Neural progenitor cell (in vitro differentiated cells): Measurements from ENCODE around the gene TENT4A. TPM values are rescaled to one million over a fixed set of nuclear protein-coding genes. Genes with fewer than 3 reads are reported as not detected.

Source experiments
- DNase-seq: peaks from one replicate; pipeline ENCODE4 v3.0.0-alpha.2; 2016; ENCODE audit warnings: low spot score
- H2AFZ ChIP-seq: fragments of 200-600 bp; sonication (generic); replicated peaks from 2 replicates; pipeline ENCODE4 v1.6.1; 2016; ENCODE audit warnings: antibody characterized with exemption
- H3F3A ChIP-seq: fragments of 200-600 bp; sonication (generic); 2 replicates; pipeline ENCODE4 v1.6.1; 2016; ENCODE audit warnings: antibody characterized with exemption, low read depth
- H3K27ac ChIP-seq: fragments of 200-600 bp; sonication (generic); 2 replicates; pipeline ENCODE4 v1.5.1; 2016; ENCODE audit warnings: mild to moderate bottlenecking
- H3K27me3 ChIP-seq: fragments of 200-600 bp; sonication (generic); 2 replicates; pipeline ENCODE4 v1.6.1; 2016; ENCODE audit warnings: mild to moderate bottlenecking, moderate library complexity
- H3K36me3 ChIP-seq: fragments of 200-600 bp; sonication (generic); 2 replicates; pipeline ENCODE4 v1.5.1; 2016
- H3K4me1 ChIP-seq: fragments of 200-600 bp; sonication (generic); 2 replicates; pipeline ENCODE4 v1.6.1; 2016; ENCODE audit warnings: mixed run types
- H3K4me2 ChIP-seq: fragments of 200-600 bp; sonication (generic); 2 replicates; pipeline ENCODE4 v1.6.1; 2016
- H3K4me3 ChIP-seq: fragments of 200-600 bp; sonication (generic); 2 replicates; pipeline ENCODE4 v1.5.1; 2016
- H3K79me2 ChIP-seq: fragments of 200-600 bp; sonication (generic); 2 replicates; pipeline ENCODE4 v1.6.1; 2016; ENCODE audit warnings: low read depth
- H3K9ac ChIP-seq: fragments of 200-600 bp; sonication (generic); 2 replicates; pipeline ENCODE4 v1.6.1; 2016
- H3K9me3 ChIP-seq: fragments of 200-600 bp; sonication (generic); 2 replicates; pipeline ENCODE4 v1.5.1; 2016; ENCODE audit warnings: low read depth
- H4K20me1 ChIP-seq: fragments of 200-600 bp; sonication (generic); 2 replicates; pipeline ENCODE4 v1.6.1; 2016; ENCODE audit warnings: low read depth
- H3K27ac Mint-ChIP-seq: 3 replicates; pipeline ENCODE4 v1.8.0; 2021; ENCODE audit warnings: mixed read lengths
- H3K27me3 Mint-ChIP-seq: 2 replicates; pipeline ENCODE4 v1.8.0; 2022; ENCODE audit warnings: low read depth, mild to moderate bottlenecking, inconsistent platforms, moderate library complexity, mixed read lengths; ENCODE audit not compliant: insufficient read depth
- H3K36me3 Mint-ChIP-seq: 3 replicates; pipeline ENCODE4 v1.8.0; 2021; ENCODE audit warnings: mixed read lengths
- H3K4me1 Mint-ChIP-seq: 3 replicates; pipeline ENCODE4 v1.8.0; 2021; ENCODE audit warnings: mixed read lengths
- H3K4me3 Mint-ChIP-seq: 3 replicates; pipeline ENCODE4 v1.8.0; 2021; ENCODE audit warnings: mild to moderate bottlenecking, moderate library complexity, mixed read lengths
- H3K9me3 Mint-ChIP-seq: 3 replicates; pipeline ENCODE4 v1.8.0; 2020; ENCODE audit warnings: mixed read lengths
- EZH2 ChIP-seq: fragments of 200-600 bp; sonication (generic); IDR thresholded peaks from 2 replicates; pipeline ENCODE4 v1.6.1; 2017; ENCODE audit warnings: antibody characterized with exemption, mild to moderate bottlenecking, moderate library complexity
- EZH2phosphoT487 ChIP-seq: fragments of 200-600 bp; sonication (generic); IDR thresholded peaks from 2 replicates; pipeline ENCODE4 v1.6.1; 2017; ENCODE audit warnings: antibody characterized with exemption
- total RNA-seq: library from RNA; depleted of rRNA; stranded (reverse); fragments of >200 nt; gene quantifications from 2 replicates; pipeline ENCODE4 v1.2.3, GENCODE V29; 2015; ENCODE audit warnings: low replicate concordance
- TF ChIP-seq, protein P1 (sequence below): fragments of 200-600 bp; sonication (generic); IDR thresholded peaks from 2 replicates; pipeline ENCODE4 v1.5.1; 2017; ENCODE audit warnings: antibody characterized with exemption, mild to moderate bottlenecking

Gene TENT4A
- total RNA-seq, 1 donor from 2014 or later: 20.9 TPM

- no peak overlapping the region for H3K4me2 ChIP-seq
- peaks cover 34% of the 10 kb centered on the region for H3K36me3 Mint-ChIP-seq
- H3K79me2 ChIP-seq: peaks cover 26% of the 10 kb centered on the region
- no peak for TF ChIP-seq EZH2
- TF ChIP-seq, protein P1, sequence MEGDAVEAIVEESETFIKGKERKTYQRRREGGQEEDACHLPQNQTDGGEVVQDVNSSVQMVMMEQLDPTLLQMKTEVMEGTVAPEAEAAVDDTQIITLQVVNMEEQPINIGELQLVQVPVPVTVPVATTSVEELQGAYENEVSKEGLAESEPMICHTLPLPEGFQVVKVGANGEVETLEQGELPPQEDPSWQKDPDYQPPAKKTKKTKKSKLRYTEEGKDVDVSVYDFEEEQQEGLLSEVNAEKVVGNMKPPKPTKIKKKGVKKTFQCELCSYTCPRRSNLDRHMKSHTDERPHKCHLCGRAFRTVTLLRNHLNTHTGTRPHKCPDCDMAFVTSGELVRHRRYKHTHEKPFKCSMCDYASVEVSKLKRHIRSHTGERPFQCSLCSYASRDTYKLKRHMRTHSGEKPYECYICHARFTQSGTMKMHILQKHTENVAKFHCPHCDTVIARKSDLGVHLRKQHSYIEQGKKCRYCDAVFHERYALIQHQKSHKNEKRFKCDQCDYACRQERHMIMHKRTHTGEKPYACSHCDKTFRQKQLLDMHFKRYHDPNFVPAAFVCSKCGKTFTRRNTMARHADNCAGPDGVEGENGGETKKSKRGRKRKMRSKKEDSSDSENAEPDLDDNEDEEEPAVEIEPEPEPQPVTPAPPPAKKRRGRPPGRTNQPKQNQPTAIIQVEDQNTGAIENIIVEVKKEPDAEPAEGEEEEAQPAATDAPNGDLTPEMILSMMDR: no peak
- TF ChIP-seq EZH2phosphoT487: no peak
- no peak overlapping the region for H3K4me3 Mint-ChIP-seq
- H3K36me3 ChIP-seq: no peaks in the 10 kb centered on the region
- no peaks in the 10 kb centered on the region for H3K27me3 Mint-ChIP-seq
- no peaks in the 10 kb centered on the region for H3K9me3 ChIP-seq
- no peak overlapping the region for H3K27ac Mint-ChIP-seq
- H3K4me1 Mint-ChIP-seq: no peaks in the 10 kb centered on the region
- no peaks in the 10 kb centered on the region for H3K4me1 ChIP-seq
- no peak overlapping the region for H3K9ac ChIP-seq
- no peak overlapping the region for H3K4me3 ChIP-seq
- no peak for DNase-seq
- H3K27ac ChIP-seq: no peak overlapping the region
- no peaks in the 10 kb centered on the region for H3F3A ChIP-seq
- no peak overlapping the region for H2AFZ ChIP-seq
- H4K20me1 ChIP-seq: peaks cover 33% of the 10 kb centered on the region
- H3K27me3 ChIP-seq: no peaks in the 10 kb centered on the region
- H3K9me3 Mint-ChIP-seq: no peaks in the 10 kb centered on the region
Measured at GRCh38 chr5:6749026-6749716, 35.9 kb downstream of the TENT4A start.

DNA sequence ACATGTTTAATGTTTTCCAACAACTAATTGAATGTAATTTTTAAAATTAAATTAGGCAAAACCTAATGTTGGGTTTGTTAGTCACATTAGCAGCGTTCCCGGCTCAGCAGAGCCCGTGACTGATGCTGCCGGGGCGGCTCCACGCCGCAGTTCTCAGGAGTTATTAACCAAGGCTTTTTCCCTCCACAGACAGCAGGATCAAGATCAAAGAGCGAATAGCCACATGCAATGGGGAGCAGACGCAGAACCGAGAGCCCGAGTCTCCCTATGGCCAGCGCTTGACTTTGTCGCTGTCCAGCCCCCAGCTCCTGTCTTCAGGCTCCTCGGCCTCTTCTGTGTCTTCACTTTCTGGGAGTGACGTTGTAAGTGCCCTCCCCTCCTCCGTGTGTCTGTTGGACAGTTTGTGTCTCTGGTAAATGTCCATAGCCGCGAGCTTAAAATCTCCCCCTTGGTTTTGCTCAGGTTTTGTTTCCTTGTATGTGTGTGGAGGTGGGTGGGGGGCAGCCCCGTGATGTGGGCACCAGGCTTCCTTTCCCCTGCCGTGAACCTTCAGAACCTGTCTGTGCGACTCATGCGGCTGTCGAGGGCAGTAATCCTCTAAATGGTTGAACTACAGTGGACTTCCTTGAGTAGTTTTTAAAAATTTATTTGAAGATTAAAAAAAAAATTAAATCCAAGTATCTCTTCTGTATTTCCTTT is 37.1 kb downstream of the TENT4A start:
- H3F3A ChIP-seq: no peaks in the 10 kb centered on the region
- no peak overlapping the region for H3K4me2 ChIP-seq
- no peak overlapping the region for H3K9ac ChIP-seq
- peaks cover 42% of the 10 kb centered on the region for H3K36me3 Mint-ChIP-seq
- TF ChIP-seq EZH2phosphoT487 (no peak), EZH2 (no peak)
- TF ChIP-seq, protein P1: no peak
- no peak for DNase-seq
- peaks cover 25% of the 10 kb centered on the region for H4K20me1 ChIP-seq
- no peaks in the 10 kb centered on the region for H3K27me3 ChIP-seq
- H3K27ac Mint-ChIP-seq: no peak overlapping the region
- H3K27ac ChIP-seq: no peak overlapping the region
- no peaks in the 10 kb centered on the region for H3K4me1 Mint-ChIP-seq
- peaks cover 26% of the 10 kb centered on the region for H3K79me2 ChIP-seq
- no peaks in the 10 kb centered on the region for H3K9me3 ChIP-seq
- no peak overlapping the region for H2AFZ ChIP-seq
- no peaks in the 10 kb centered on the region for H3K9me3 Mint-ChIP-seq
- H3K36me3 ChIP-seq: no peaks in the 10 kb centered on the region
- H3K4me3 ChIP-seq: no peak overlapping the region
- H3K4me1 ChIP-seq: no peaks in the 10 kb centered on the region
- peaks cover 2% of the 10 kb centered on the region for H3K27me3 Mint-ChIP-seq
- no peak overlapping the region for H3K4me3 Mint-ChIP-seq

- Mint-ChIP-seq H3K27me3 (peaks cover 2% of the 10 kb centered on the region), H3K27ac (no peak overlapping the region), H3K4me1 (no peaks in the 10 kb centered on the region), H3K9me3 (no peaks in the 10 kb centered on the region), H3K4me3 (no peak overlapping the region), H3K36me3 (peaks cover 44% of the 10 kb centered on the region)
- peaks cover 18% of the 10 kb centered on the region for H4K20me1 ChIP-seq
- peaks cover 26% of the 10 kb centered on the region for H3K79me2 ChIP-seq
- H3K4me3 ChIP-seq: no peak overlapping the region
- H3K27ac ChIP-seq: no peak overlapping the region
- no peaks in the 10 kb centered on the region for H3K4me1 ChIP-seq
- H3K27me3 ChIP-seq: no peaks in the 10 kb centered on the region
- TF ChIP-seq, protein P1: no peak
- TF ChIP-seq EZH2phosphoT487 (no peak), EZH2 (no peak)
- no peaks in the 10 kb centered on the region for H3F3A ChIP-seq
- no peak overlapping the region for H3K9ac ChIP-seq
- no peaks in the 10 kb centered on the region for H3K9me3 ChIP-seq
- no peak overlapping the region for H2AFZ ChIP-seq
- no peaks in the 10 kb centered on the region for H3K36me3 ChIP-seq
- H3K4me2 ChIP-seq: no peak overlapping the region
- DNase-seq: no peak
Measured at GRCh38 chr5:6750951-6751685, 37.9 kb downstream of the TENT4A start.
